Measurements from ENCODE around the gene RPL7L1.

The RPL7L1 gene

DNA sequence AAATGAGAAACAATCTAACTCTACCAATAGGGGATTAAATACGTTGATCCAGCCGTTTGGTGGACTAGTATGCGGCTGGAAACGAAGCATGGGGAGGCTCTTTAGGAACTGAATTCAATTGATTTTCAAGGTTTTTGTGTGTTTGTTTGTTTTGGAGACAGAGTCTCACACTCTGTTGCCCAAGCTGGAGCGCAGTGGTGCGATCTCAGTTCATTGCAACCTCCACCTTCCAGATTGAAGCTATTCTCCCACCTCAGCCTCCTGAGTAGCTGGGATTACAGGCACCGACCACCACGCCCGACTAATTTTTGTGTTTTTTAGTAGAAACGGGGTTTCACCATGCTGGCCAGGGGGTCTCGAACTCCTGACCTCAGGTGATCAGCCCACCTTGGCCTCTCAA, 57.0 kb downstream of the RPL7L1 start:
- no peak for DNase-seq

DNA sequence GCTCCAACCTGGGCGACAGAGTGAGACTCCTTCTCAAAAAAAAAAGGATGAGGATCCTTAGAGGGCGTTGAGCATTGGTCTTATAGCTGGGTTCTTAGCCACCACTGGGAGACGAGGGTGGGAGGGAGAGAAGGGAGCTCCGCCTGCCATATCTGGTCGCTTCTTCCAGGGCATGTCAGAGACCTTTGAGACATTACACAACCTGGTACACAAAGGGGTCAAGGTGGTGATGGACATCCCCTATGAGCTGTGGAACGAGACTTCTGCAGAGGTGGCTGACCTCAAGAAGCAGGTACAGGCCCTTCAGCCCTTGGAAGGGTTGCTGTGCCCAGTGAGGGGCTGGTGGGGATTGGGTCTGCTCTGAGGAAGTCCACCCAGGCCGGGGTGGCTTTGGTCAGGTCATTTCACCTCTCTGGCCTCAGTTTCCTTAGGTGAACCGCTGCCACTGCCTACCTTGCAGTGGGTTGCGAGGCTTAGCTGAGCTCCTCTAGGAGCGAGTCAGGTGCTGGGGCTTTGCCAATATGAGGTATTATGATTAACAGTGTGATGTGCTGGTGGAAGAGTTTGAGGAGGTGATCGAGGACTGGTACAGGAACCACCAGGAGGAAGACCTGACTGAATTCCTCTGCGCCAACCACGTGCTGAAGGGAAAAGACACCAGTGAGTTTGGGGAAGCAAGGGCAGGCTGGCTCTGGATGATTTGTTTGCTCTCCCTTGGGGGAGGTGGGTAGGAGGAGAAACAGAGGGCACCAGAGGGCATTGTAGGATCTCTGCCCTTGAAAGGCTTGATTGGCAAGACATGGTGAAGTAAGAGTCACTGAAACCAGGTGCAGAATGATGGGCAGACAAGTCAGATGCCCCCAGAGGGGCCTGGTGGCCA, 58.4 kb downstream of the RPL7L1 start:
- no peak for DNase-seq

DNA sequence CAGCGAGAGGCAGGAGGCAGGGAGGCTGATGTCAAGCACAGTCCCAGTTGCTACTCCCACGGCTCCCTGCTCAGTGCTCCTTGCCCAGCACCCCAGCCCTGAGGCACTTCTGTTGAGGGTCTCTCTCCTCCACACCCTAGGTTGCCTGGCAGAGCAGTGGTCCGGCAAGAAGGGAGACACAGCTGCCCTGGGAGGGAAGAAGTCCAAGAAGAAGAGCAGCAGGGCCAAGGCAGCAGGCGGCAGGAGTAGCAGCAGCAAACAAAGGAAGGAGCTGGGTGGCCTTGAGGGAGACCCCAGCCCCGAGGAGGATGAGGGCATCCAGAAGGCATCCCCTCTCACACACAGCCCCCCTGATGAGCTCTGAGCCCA, 59.0 kb downstream of the RPL7L1 start:
- DNase-seq, result no peak

DNA sequence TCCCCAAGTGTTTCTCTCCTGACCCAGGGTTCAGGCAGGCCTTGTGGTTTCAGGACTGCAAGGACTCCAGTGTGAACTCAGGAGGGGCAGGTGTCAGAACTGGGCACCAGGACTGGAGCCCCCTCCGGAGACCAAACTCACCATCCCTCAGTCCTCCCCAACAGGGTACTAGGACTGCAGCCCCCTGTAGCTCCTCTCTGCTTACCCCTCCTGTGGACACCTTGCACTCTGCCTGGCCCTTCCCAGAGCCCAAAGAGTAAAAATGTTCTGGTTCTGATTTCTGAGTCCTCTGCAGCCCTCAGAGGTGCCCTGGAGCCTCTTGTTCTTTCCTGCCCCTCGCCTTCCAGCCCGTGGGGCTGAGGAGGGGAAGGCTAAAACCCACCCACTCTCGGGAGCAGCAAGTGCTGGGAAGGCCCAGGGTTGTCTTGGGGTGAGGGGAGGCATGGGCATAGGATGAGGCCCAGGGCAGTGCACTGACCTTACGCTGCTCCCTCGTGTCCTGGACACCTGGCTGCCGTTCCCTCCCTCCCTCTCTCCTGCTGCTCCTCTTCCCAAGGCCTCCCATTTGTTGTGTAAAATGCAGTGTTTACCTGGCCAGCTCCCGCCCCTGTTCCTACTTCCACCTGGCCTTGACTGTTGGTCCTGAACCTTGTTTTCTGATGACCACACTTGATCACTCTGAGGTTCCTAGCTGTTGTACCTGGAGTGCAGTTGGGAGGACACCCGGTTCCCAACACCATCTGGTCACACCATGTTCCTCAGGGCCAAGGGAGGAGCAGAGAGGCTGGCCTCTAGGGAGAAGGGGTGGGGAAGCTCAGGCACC, 59.8 kb downstream of the RPL7L1 start:
- DNase-seq, result no peak

All from SIG-M5 (cell line).